PFSK-1 (cell line): Measurements from ENCODE around the gene LSM4.

Experiments
- FOXP2 ChIP-seq: optimal IDR thresholded peaks from 2 replicates; pipeline ENCODE3; 2011; ENCODE audit warnings: borderline replicate concordance, control low read depth, inconsistent platforms; ENCODE audit not compliant: insufficient read depth; ENCODE audit errors: extremely low read length, extremely low read depth
- POLR2AphosphoS5 ChIP-seq: IDR thresholded peaks from 2 replicates; pipeline ENCODE4 v1.6.1; 2012; ENCODE audit warnings: low read depth, mild to moderate bottlenecking, control low read depth, low read length, moderate library complexity
- SIN3A ChIP-seq: IDR thresholded peaks from 2 replicates; pipeline ENCODE4 v1.6.1; 2012; ENCODE audit warnings: mild to moderate bottlenecking, low read length, moderate library complexity, borderline replicate concordance; ENCODE audit not compliant: insufficient read depth
- TAF1 ChIP-seq: IDR thresholded peaks from 2 replicates; pipeline ENCODE4 v1.6.1; 2012; ENCODE audit warnings: low read length, control low read depth, borderline replicate concordance; ENCODE audit not compliant: insufficient read depth
- TF ChIP-seq, protein P1 (sequence below), 2 experiments: IDR thresholded peaks; 2 replicates each; pipeline versions ENCODE4 v1.6.1 to v1.8.0; 2011 to 2012; ENCODE audit warnings: low read depth in 2 of 2, low read length in 2 of 2, control low read depth in 1 of 2, inconsistent platforms in 1 of 2, mild to moderate bottlenecking in 1 of 2, moderate library complexity in 1 of 2; ENCODE audit not compliant: insufficient read depth in 1 of 2

LSM4 gene

DNA sequence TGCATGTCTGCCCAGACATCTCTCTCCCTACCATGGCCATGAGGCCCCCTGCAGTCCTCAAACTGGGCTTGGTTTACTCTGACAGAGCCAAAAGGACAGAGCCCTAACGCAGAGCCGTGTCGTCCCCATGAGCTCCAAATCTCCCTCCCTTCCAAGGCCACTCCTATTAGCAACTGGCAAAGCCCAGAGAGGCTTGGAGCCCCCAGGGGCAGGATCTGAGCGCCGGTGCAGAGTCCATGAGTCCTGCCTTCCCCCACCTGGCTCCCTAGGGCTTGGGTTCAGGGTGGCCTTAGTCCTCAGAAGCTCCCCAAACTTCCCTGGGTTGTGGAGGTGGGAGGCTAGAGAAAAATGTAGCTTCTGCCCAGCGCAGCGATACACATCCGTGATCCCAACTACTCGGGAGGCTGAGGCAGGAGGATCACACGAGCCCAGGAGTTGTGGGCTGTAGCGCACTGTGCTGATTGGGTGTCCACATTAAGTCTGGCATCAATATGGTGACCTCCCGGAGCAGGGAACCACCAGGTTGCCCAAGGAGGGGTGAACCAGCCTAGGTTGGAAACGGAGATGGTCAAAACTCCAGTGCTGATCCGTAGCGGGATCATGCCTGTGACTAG lies 10.1 kb upstream of the LSM4 start:
- TF ChIP-seq SIN3A (no peak), POLR2AphosphoS5 (no peak), FOXP2 (no peak), TAF1 (no peak)
- TF ChIP-seq, protein P1, sequence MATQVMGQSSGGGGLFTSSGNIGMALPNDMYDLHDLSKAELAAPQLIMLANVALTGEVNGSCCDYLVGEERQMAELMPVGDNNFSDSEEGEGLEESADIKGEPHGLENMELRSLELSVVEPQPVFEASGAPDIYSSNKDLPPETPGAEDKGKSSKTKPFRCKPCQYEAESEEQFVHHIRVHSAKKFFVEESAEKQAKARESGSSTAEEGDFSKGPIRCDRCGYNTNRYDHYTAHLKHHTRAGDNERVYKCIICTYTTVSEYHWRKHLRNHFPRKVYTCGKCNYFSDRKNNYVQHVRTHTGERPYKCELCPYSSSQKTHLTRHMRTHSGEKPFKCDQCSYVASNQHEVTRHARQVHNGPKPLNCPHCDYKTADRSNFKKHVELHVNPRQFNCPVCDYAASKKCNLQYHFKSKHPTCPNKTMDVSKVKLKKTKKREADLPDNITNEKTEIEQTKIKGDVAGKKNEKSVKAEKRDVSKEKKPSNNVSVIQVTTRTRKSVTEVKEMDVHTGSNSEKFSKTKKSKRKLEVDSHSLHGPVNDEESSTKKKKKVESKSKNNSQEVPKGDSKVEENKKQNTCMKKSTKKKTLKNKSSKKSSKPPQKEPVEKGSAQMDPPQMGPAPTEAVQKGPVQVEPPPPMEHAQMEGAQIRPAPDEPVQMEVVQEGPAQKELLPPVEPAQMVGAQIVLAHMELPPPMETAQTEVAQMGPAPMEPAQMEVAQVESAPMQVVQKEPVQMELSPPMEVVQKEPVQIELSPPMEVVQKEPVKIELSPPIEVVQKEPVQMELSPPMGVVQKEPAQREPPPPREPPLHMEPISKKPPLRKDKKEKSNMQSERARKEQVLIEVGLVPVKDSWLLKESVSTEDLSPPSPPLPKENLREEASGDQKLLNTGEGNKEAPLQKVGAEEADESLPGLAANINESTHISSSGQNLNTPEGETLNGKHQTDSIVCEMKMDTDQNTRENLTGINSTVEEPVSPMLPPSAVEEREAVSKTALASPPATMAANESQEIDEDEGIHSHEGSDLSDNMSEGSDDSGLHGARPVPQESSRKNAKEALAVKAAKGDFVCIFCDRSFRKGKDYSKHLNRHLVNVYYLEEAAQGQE (IDR thresholded peaks at IDR 0.05; ENCODE audit: insufficient read depth in 1 of 2, low read depth in 2 of 2, low read length in 2 of 2) = no peak

DNA sequence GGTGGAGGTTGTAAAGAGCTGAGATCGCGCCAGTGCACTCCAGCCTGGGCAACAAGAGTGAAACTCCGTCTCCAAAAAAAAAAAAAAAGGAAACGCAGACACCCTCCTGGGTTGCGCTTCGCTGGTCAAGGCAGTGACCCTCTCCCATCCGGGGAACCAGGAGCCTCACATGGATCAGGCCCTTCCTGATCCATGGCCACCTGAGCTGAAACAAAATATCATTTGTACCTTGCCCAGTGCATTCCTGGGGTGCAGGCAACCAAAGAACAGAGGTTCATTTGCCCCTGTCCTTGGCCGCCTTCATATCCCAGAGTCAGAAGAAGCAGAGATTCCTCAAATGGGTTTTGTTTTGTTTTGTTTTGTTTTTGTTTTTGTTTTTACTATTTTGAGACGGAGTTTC lies 8.0 kb upstream of the LSM4 start:
- TF ChIP-seq, protein P1 (IDR thresholded peaks at IDR 0.05; ENCODE audit: insufficient read depth in 1 of 2, low read depth in 2 of 2, low read length in 2 of 2) = no peak
- no peak for TF ChIP-seq TAF1

DNA sequence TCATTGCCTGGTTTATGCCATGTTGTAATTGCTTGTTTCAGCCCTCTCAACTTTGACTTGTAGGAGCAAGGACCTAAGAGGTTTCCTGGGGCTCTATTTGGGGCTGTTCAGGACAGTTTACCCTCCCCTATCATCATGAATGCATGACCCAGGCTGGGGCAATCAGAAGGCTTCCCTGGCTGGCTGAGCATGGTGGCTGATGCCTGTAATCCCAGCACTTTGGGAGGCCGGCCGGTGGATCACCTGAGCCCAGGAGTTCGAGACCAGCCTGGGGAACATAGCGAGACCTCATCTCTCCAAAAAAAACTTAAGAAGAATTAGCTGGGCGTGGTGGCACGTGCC lies 6.1 kb upstream of the LSM4 start:
- TF ChIP-seq TAF1 = no peak
- no peak for TF ChIP-seq FOXP2

DNA sequence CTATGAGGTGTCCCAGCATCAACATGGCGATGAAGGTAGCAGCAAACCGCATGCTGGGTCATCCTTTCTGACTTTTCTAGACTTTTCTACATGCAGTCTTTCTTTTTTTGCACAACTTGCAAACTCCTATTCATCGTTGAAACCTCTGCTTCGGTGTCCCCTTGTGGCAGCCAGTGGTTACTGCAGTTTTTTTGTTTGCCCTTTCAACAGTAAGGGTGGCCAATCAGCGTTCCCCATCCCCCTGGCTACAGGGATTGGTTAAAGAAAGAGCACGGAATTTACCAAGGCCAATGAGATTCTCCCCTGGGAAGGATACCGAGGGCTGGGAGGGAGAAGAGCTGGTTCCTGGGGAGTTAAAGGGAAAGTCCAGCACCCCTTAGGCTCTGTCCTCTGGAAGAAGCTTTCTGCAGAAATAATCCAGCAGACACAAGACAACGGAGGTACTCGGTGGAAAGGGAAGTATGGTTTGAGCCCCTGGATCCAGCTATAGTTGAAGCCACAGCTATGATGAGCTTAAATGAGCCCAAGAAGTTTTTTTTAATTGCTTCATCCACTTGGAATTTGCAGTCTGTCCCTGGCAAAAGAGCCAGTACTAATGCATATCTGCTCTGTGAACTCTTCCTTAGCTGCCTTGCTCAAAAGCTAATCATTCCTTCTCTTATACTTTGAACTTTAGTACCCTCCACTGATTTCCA lies 5.6 kb upstream of the LSM4 start:
- TF ChIP-seq FOXP2 (no peak), POLR2AphosphoS5 (peak; percentile 70; the same call in 1 of the 2 replicates)

DNA sequence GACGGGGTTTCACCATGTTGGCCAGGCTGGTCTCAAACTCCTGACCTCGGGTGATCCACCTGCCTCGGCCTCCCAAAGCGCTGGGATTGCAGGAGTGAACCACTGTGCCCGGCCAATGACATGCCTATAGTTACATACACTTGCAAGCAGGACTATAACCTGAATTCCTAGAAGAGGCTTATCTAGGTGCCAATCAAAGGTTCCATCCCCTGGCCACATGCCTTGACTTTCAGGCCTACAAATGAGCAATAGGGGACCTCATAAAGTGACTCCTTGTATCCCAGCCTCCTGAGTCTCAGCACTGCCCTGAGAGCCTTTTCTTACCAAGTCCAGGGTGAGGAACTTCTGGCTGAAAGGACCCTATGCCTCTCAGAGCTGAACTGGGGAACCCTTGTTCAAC lies 3.9 kb upstream of the LSM4 start:
- TF ChIP-seq TAF1 (no peak), POLR2AphosphoS5 (no peak), FOXP2 (no peak), SIN3A (no peak)
- TF ChIP-seq, protein P1 (IDR thresholded peaks at IDR 0.05; ENCODE audit: insufficient read depth in 1 of 2, low read depth in 2 of 2, low read length in 2 of 2) = no peak

DNA sequence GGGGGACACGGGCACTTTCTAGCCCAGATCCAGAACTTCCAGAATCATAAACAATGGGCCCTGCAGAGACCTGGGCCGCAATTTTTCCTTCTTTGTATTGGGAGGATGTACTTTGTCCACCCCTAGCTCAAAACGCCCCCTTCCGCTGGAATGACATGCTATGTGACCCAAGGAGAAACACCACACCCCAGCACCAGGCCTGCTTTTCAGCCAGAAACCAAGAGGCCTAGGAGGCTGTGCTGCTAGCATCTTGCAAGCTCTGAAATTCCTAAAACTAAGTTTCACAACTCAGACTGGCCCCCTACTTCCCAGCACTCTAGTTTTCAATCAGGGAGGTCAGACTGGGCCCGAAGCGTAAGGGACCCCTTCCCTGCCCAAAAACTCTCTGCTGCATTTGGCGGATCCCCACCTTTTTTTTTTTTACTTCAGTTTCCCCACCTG lies 538 bp downstream of the LSM4 start:
- TF ChIP-seq TAF1 = 0 out of 2 replicates have a peak, but pooled peaks have one; percentile 36
- no peak for TF ChIP-seq SIN3A

DNA sequence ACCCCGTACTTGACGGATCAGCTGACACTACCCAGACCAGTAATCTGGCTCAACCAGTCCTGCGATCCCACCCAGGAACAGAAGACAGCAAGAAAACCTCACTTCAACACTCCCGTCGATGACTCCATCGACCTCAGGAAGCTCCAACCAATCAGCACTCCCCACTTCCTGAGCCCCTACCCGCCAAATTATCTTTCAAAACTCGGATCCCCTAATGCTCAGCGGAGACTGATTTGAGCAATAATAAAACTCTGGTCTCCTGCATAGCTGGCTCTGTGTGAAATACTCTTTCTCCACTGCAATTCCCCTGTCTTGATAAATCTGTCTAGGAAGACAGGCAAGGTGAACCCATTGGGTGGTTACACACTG lies 1.2 kb downstream of the LSM4 start:
- TF ChIP-seq SIN3A = no peak
- no peak for TF ChIP-seq TAF1
- TF ChIP-seq, protein P1 (IDR thresholded peaks at IDR 0.05; ENCODE audit: insufficient read depth in 1 of 2, low read depth in 2 of 2, low read length in 2 of 2) = no peak
- no peak for TF ChIP-seq FOXP2
- no peak for TF ChIP-seq POLR2AphosphoS5
